DOHH2 (cell line): Measurements from ENCODE around the gene QTRT2.

Experiments used
- EZH2phosphoT487 ChIP-seq: fragments of 200-600 bp; sonication (generic); IDR thresholded peaks from 2 replicates; pipeline ENCODE4 v1.6.1; 2017; ENCODE audit warnings: borderline replicate concordance, mild to moderate bottlenecking, antibody characterized with exemption, low read length, moderate library complexity, mixed read lengths
- TF ChIP-seq, protein P1 (sequence below): fragments of 200-600 bp; sonication (generic); IDR thresholded peaks from one replicate; pipeline ENCODE4 v1.5.1; 2014; ENCODE audit warnings: antibody characterized with exemption, mild to moderate bottlenecking, low read depth, low read length; ENCODE audit not compliant: poor library complexity, severe bottlenecking

DNA sequence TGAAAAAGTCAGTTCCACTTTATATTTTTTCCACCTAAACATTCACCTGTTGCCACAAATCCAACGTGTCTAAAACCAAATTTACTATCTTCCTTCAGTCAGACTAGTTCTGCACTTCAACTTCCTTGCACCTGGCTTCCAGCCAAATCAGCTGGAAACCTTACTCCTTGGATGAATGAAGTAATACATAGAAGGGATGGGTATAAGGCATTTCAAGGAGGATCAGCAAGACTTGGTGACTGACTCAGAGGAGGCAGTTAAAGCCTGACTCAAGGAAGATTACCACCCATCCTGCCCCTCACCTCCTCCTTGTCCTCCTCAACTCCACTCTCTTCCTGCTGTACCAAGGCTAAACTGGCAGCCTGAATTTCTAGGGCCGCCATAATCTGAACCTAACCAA, 37.1 kb downstream of the QTRT2 start:
- TF ChIP-seq, protein P1, sequence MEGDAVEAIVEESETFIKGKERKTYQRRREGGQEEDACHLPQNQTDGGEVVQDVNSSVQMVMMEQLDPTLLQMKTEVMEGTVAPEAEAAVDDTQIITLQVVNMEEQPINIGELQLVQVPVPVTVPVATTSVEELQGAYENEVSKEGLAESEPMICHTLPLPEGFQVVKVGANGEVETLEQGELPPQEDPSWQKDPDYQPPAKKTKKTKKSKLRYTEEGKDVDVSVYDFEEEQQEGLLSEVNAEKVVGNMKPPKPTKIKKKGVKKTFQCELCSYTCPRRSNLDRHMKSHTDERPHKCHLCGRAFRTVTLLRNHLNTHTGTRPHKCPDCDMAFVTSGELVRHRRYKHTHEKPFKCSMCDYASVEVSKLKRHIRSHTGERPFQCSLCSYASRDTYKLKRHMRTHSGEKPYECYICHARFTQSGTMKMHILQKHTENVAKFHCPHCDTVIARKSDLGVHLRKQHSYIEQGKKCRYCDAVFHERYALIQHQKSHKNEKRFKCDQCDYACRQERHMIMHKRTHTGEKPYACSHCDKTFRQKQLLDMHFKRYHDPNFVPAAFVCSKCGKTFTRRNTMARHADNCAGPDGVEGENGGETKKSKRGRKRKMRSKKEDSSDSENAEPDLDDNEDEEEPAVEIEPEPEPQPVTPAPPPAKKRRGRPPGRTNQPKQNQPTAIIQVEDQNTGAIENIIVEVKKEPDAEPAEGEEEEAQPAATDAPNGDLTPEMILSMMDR, result no peak
- TF ChIP-seq EZH2phosphoT487, result no peak
